ENCODE results near the gene GPR141.

The GPR141 gene

GRCh38 chr7:37683246-37684120 lies at the start of gene GPR141:
Gene GPR141, plus strand, starts transcription at chr7:37683766. Its CDS starts 56,628 bp downstream, at chr7:37740394.
- DNase-seq, result no peak

- no peak for DNase-seq
These were observed 48.2 kb upstream of the GPR141 start for GRCh38 chr7:37635346-37635745.

DNA sequence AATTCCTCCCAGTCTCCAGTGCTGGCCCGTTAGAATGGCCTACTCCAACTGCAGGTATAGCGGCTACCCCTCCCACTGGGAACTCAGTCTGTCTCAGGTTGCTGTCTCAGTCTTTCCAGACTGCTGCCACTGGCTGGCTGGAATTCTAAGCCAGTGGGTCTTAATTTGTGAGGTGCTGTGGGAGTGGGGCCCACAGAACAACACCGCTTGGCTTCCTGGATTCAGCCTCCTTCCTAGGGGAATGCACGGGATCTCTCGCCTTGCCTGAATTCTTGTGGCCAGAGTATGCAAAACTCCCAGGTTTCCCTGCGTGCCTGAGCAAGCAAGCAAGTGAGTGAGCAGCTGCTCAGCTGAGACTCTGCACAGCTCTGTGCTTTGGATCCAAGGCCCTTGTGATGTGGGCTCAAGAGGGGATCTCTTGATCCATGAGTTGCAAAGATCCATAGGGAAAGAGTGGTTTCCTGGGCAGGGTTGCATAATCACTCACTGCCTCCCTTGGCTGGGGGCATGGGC lies 41.5 kb upstream of the GPR141 start:
- DNase-seq, result no peak

- DNase-seq, result no peak
These were observed 39.7 kb upstream of the GPR141 start for GRCh38 chr7:37643876-37644275.

GRCh38 chr7:37645282-37646050 lies 38.1 kb upstream of the GPR141 start:
- DNase-seq, result no peak

DNA sequence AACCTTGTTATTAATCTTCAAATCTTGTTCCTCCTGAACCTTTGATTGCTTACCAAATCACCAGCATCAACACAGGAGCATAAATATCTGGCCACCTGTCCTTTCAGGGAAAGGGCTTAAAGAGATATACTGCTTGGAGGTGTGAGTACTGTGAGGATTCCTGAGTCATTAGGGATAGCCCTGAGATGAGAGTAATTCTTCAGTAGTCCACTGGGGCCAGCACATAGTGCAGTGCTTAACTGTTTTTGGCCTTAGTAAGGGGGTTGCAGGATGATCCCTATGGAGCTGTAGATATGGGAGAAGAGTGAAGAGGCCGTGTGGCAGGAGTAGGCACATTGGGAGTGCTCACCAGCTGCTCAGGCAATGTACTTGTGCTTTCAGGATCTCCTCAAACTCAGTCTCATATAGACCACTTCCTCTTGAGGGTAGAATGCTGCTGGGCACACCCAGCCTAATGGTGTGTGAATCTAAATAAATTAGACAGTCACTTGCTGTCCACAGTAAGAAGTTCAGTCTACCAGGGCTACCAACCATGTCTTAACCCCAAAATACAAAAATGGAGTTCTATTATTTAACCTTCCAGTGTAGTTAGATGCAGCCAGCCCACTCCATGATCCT lies 26.5 kb upstream of the GPR141 start:
- DNase-seq, result no peak

DNA sequence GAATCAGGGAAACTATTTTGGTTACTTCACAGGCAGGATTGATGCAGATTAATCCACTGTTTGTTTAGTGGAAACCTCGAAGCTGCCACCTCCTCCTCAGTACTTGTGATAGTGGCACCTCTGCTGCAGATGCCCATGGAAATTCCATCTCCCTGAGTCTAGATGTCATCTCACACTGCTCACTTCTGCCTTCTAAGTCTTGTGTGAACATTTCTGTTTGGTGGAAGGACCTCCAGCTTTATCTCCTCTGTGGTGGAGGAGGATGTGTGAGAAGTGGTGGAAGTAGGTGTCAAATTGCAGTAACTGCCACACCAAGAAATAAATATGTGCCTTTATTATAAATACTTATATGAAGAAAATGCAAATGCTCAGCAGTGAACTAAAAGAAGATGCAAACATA lies 25.8 kb upstream of the GPR141 start:
- no peak for DNase-seq

- DNase-seq, result no peak
These were observed 23.5 kb upstream of the GPR141 start for GRCh38 chr7:37659971-37660565.

GRCh38 chr7:37660614-37661013 lies 23.0 kb upstream of the GPR141 start:
- no peak for DNase-seq

DNA sequence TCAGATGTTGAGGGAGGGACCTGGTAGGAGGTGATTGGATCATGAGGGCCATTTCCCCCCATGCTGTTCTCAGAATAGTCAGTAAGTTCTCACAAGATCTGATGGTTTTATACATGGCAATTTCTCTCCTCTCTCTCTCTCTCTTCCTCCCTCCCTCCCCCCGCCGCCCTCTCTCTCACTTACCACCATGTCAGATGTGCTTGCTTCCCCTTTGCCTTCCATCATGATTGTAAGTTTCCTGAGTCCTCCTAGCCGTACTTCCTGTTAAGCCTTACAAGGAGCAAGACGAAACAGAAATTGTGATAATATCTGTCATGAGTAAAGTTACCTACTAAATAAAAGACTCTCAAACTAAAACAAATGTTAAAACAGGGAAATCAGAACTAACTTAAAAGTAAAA lies 19.9 kb upstream of the GPR141 start:
- no peak for DNase-seq

- no peak for DNase-seq
These were observed 18.1 kb upstream of the GPR141 start for GRCh38 chr7:37665352-37666022.

GRCh38 chr7:37666026-37666799 lies 17.4 kb upstream of the GPR141 start:
- DNase-seq, result no peak

GRCh38 chr7:37669818-37670217 lies 13.7 kb upstream of the GPR141 start:
- DNase-seq, result no peak

- no peak for DNase-seq
These were observed 13.1 kb upstream of the GPR141 start for GRCh38 chr7:37670436-37670835.

GRCh38 chr7:37671876-37672275 lies 11.7 kb upstream of the GPR141 start:
- no peak for DNase-seq

DNA sequence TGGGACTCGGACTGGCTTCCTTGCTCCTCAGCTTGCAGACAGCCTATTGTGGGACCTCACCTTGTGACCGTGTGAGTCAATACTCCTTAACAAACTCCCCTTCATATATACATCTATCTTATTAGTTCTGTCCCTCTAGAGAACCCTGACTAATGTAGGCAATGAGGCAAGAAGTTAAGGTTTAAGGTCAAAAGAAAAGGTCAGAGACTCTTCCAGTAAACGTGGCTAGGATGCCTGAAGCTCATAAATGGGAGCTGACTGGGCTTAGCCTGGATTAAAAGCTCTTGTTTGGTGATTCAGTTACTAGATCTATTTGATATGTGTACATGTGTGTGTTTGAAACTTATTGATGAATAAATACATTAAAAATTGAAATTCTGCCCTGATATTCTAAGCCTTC lies 10.6 kb upstream of the GPR141 start:
- no peak for DNase-seq

GRCh38 chr7:37673523-37673922 lies 10.0 kb upstream of the GPR141 start:
- no peak for DNase-seq

DNA sequence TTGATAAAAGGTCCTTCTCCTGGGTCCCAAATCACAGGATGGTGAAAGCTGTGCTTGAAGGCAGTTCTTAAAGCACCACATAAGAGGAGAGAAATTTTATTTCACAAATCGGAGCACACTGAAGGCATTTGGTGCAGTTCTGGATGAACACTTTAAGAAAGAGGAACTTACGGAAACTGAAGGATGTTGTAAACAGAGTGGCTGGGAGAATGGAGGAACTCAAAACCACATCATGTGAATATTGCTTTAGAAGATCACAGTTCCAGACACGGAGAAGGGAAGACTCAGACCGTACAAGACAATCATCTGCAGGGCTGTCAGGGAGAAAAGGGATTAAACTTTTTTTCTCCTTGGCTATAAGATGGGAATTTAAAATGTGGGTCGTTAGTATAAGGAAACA lies 9.0 kb upstream of the GPR141 start:
- DNase-seq, result no peak

DNA sequence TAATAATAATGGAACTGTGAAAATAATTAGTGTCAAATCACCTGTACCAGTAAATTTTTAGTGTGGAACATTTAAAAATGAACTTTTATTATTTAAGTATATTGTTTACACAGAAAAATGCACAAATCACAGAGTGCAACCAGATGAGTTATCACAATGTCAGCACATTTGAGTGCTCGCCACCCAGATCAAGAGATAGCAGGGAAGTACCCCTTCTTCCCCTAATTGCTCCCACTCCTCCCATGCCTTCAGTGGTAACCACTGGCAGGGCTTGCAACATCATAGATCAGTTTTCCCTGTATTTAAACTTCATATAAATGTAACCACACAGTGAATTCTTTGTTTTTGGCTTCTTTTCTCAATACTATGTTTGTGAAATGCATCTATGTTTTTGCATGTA lies 7.8 kb upstream of the GPR141 start:
- DNase-seq, result no peak

GRCh38 chr7:37684927-37685326 lies 1.4 kb downstream of the GPR141 start:
- no peak for DNase-seq

- DNase-seq, result no peak
These were observed 3.2 kb downstream of the GPR141 start for GRCh38 chr7:37686556-37687345.
